ENCODE results near the gene CELSR3.
A peak's percentile ranks its signal among the peaks of the same experiment; 100 is the strongest.

CELSR3 gene

GRCh38 chr3:48662753-48663488 lies at the start of gene CELSR3:
TSS of gene CELSR3 (minus strand) at chr3:48662886. CDS start at chr3:48662634, 252 bp downstream.
- peak; percentile 86 for DNase-seq
- Mint-ChIP-seq H3K9me3 (peaks cover 4% of the 10 kb centered on the region), H3K27me3 (ENCODE audit: low read depth, poor library complexity) (no peaks in the 10 kb centered on the region), H3K4me3 (peak within 1 kb of the TSS; percentile 98), H3K4me1 (peaks cover 18% of the 10 kb centered on the region), H3K36me3 (ENCODE audit: low read depth) (peaks cover 36% of the 10 kb centered on the region), H3K27ac (peak within 1 kb of the TSS; percentile 100)
- no peak for TF ChIP-seq CTCF (IDR thresholded peaks at IDR 0.05)

GRCh38 chr3:48711727-48712126 lies 49.0 kb upstream of the CELSR3 start:
- peak overlapping the region; percentile 15 for H3K4me3 Mint-ChIP-seq
- no peaks in the 10 kb centered on the region for H3K27me3 Mint-ChIP-seq (ENCODE audit: low read depth, poor library complexity)
- DNase-seq, result no peak
- H3K9me3 Mint-ChIP-seq, result no peaks in the 10 kb centered on the region
- H3K4me1 Mint-ChIP-seq, result peaks cover 60% of the 10 kb centered on the region
- peak overlapping the region; percentile 53 for H3K27ac Mint-ChIP-seq
- no peak for TF ChIP-seq CTCF (IDR thresholded peaks at IDR 0.05)
- H3K36me3 Mint-ChIP-seq (ENCODE audit: low read depth), result peaks cover 78% of the 10 kb centered on the region

- H3K4me1 Mint-ChIP-seq, result peaks cover 38% of the 10 kb centered on the region
- no peak for DNase-seq
- no peak overlapping the region for H3K4me3 Mint-ChIP-seq
- H3K9me3 Mint-ChIP-seq, result peaks cover 5% of the 10 kb centered on the region
- peaks cover 78% of the 10 kb centered on the region for H3K36me3 Mint-ChIP-seq (ENCODE audit: low read depth)
- TF ChIP-seq CTCF (IDR thresholded peaks at IDR 0.05), result no peak
- H3K27me3 Mint-ChIP-seq (ENCODE audit: low read depth, poor library complexity), result no peaks in the 10 kb centered on the region
- peak overlapping the region; percentile 86 for H3K27ac Mint-ChIP-seq
Observed at GRCh38 chr3:48709051-48709461, 46.4 kb upstream of the CELSR3 start.

- H3K36me3 Mint-ChIP-seq (ENCODE audit: low read depth), result peaks cover 77% of the 10 kb centered on the region
- peak overlapping the region; percentile 79 for H3K27ac Mint-ChIP-seq
- no peak for TF ChIP-seq CTCF (IDR thresholded peaks at IDR 0.05)
Observed at GRCh38 chr3:48708481-48708889, 45.8 kb upstream of the CELSR3 start.

GRCh38 chr3:48707157-48707556 lies 44.5 kb upstream of the CELSR3 start:
- DNase-seq, result no peak
- Mint-ChIP-seq H3K4me1 (peaks cover 29% of the 10 kb centered on the region), H3K9me3 (peaks cover 6% of the 10 kb centered on the region), H3K4me3 (no peak overlapping the region), H3K36me3 (ENCODE audit: low read depth) (peaks cover 82% of the 10 kb centered on the region), H3K27me3 (ENCODE audit: low read depth, poor library complexity) (no peaks in the 10 kb centered on the region), H3K27ac (no peak overlapping the region)
- TF ChIP-seq CTCF (IDR thresholded peaks at IDR 0.05), result no peak

More at GRCh38 chr3:48708481-48708889, 45.8 kb upstream of the CELSR3 start:
- H3K27me3 Mint-ChIP-seq (ENCODE audit: low read depth, poor library complexity), result no peaks in the 10 kb centered on the region
- no peak overlapping the region for H3K4me3 Mint-ChIP-seq
- peaks cover 35% of the 10 kb centered on the region for H3K4me1 Mint-ChIP-seq
- no peak for DNase-seq
- peaks cover 6% of the 10 kb centered on the region for H3K9me3 Mint-ChIP-seq
